ENCODE measurements around the gene WAPL.

WAPL gene

GRCh38 chr10:86506062-86506461 lies 15.5 kb downstream of the WAPL start:
- no peaks in the 10 kb centered on the region for H3K9me3 ChIP-seq (ENCODE audit: control insufficient read depth, low read length)
- H3K4me1 ChIP-seq (ENCODE audit: control insufficient read depth, insufficient read depth, low read length, poor library complexity, severe bottlenecking), result peaks cover 18% of the 10 kb centered on the region
- 100% methylated on average over 1 of the region's 2 CpGs; no CpG with 5 or more reads in 1 of the 2 experiments for WGBS, 2 experiments (ENCODE audit: insufficient coverage in 2 of 2)
- no peak overlapping the region for H3K4me3 ChIP-seq (ENCODE audit: extremely low read depth, insufficient read depth, low read length, poor library complexity, severe bottlenecking)
- H3K27ac ChIP-seq (ENCODE audit: low read depth, low read length, severe bottlenecking), result no peak overlapping the region
- peaks cover 45% of the 10 kb centered on the region for H3K36me3 ChIP-seq (ENCODE audit: control insufficient read depth, insufficient read depth, low read length)

DNA sequence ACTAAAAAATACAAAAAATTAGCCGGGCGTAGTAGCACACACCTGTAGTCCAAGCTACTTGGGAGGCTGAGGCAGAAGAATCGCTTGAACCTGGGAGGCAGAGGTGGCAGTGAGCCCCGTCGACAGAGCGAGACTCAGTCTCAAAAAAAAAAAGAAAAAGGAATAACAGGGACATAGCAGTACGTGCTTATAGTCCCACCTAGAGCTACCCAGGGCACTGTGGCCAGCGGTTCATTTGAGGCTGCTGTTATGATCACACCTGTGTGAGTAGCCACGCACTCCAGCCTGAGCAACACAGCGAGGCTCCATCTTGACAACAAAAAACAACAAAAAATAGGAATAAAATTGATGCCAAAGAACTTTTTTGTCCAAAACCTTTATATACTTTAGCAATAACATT lies 17.1 kb downstream of the WAPL start:
- Histone ChIP-seq H3K27ac (ENCODE audit: low read depth, low read length, severe bottlenecking) (no peak overlapping the region), H3K4me1 (ENCODE audit: control insufficient read depth, insufficient read depth, low read length, poor library complexity, severe bottlenecking) (peaks cover 18% of the 10 kb centered on the region), H3K9me3 (ENCODE audit: control insufficient read depth, low read length) (no peaks in the 10 kb centered on the region), H3K36me3 (ENCODE audit: control insufficient read depth, insufficient read depth, low read length) (peaks cover 47% of the 10 kb centered on the region), H3K4me3 (ENCODE audit: extremely low read depth, insufficient read depth, low read length, poor library complexity, severe bottlenecking) (no peak overlapping the region)
- 86 to 93% methylated on average over 7 to 8 of the region's 10 CpGs for WGBS, 2 experiments (ENCODE audit: insufficient coverage in 2 of 2)

GRCh38 chr10:86500846-86501245 lies 20.7 kb downstream of the WAPL start:
- peaks cover 76% of the 10 kb centered on the region for H3K36me3 ChIP-seq (ENCODE audit: control insufficient read depth, insufficient read depth, low read length)
- H3K4me1 ChIP-seq (ENCODE audit: control insufficient read depth, insufficient read depth, low read length, poor library complexity, severe bottlenecking), result no peaks in the 10 kb centered on the region
- no peak overlapping the region for H3K27ac ChIP-seq (ENCODE audit: low read depth, low read length, severe bottlenecking)
- no peaks in the 10 kb centered on the region for H3K9me3 ChIP-seq (ENCODE audit: control insufficient read depth, low read length)
- no peak overlapping the region for H3K4me3 ChIP-seq (ENCODE audit: extremely low read depth, insufficient read depth, low read length, poor library complexity, severe bottlenecking)

DNA sequence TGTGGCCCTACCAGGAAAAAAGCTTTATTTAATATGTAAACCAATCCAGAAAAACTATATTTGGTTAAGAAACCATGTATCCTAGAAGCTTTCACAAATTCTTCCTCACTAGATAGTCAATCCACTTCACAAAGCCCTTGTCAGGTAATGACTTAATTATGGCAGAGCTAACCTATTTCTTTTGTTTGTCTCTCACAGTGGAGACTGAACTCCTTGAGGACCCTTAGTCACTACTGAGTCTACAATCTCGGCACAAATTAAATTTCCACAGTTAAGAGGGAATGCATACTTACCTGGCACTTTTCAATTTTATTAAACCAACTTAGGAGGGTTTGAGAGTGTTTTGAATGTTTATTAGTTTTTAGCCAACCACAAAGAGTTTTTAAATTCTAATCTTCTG lies 23.0 kb downstream of the WAPL start:
- Histone ChIP-seq H3K27ac (ENCODE audit: low read depth, low read length, severe bottlenecking) (no peak overlapping the region), H3K4me3 (ENCODE audit: extremely low read depth, insufficient read depth, low read length, poor library complexity, severe bottlenecking) (no peak overlapping the region), H3K9me3 (ENCODE audit: control insufficient read depth, low read length) (no peaks in the 10 kb centered on the region), H3K4me1 (ENCODE audit: control insufficient read depth, insufficient read depth, low read length, poor library complexity, severe bottlenecking) (no peaks in the 10 kb centered on the region), H3K36me3 (ENCODE audit: control insufficient read depth, insufficient read depth, low read length) (peaks cover 85% of the 10 kb centered on the region)
- no CpG with 5 or more reads among the region's 1 CpG for WGBS, 2 experiments (ENCODE audit: insufficient coverage in 2 of 2)

DNA sequence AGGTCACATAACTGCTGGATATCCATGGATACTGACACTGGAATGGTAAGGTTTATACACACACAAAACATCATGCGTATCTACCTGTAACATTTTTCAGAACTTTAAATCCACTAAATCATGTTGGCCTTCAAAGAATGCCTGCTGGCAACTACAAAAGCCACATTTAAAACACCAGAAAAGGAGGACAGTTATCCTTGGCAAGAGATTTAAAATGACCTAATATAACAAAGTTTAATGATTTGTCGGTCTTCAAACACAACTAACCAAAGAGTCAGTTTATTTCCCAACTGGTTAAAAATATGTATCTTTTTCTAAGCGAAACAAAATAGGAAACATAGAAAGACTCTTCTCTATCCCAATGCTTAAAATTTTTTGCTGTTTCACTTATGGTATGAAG lies 24.0 kb downstream of the WAPL start:
- Histone ChIP-seq H3K36me3 (ENCODE audit: control insufficient read depth, insufficient read depth, low read length) (peaks cover 83% of the 10 kb centered on the region), H3K4me1 (ENCODE audit: control insufficient read depth, insufficient read depth, low read length, poor library complexity, severe bottlenecking) (no peaks in the 10 kb centered on the region), H3K27ac (ENCODE audit: low read depth, low read length, severe bottlenecking) (no peak overlapping the region), H3K4me3 (ENCODE audit: extremely low read depth, insufficient read depth, low read length, poor library complexity, severe bottlenecking) (no peak overlapping the region), H3K9me3 (ENCODE audit: control insufficient read depth, low read length) (no peaks in the 10 kb centered on the region)
- 93 to 100% methylated on average over 1 to 3 of the region's 3 CpGs for WGBS, 2 experiments (ENCODE audit: insufficient coverage in 2 of 2)

- 83 to 100% methylated on average over 1 to 8 of the region's 8 CpGs for WGBS, 2 experiments (ENCODE audit: insufficient coverage in 2 of 2)
- Histone ChIP-seq H3K4me3 (ENCODE audit: extremely low read depth, insufficient read depth, low read length, poor library complexity, severe bottlenecking) (no peak overlapping the region), H3K27ac (ENCODE audit: low read depth, low read length, severe bottlenecking) (no peak overlapping the region), H3K9me3 (ENCODE audit: control insufficient read depth, low read length) (no peaks in the 10 kb centered on the region), H3K36me3 (ENCODE audit: control insufficient read depth, insufficient read depth, low read length) (peaks cover 74% of the 10 kb centered on the region), H3K4me1 (ENCODE audit: control insufficient read depth, insufficient read depth, low read length, poor library complexity, severe bottlenecking) (no peaks in the 10 kb centered on the region)
Measured at GRCh38 chr10:86489960-86490612, 31.5 kb downstream of the WAPL start.

DNA sequence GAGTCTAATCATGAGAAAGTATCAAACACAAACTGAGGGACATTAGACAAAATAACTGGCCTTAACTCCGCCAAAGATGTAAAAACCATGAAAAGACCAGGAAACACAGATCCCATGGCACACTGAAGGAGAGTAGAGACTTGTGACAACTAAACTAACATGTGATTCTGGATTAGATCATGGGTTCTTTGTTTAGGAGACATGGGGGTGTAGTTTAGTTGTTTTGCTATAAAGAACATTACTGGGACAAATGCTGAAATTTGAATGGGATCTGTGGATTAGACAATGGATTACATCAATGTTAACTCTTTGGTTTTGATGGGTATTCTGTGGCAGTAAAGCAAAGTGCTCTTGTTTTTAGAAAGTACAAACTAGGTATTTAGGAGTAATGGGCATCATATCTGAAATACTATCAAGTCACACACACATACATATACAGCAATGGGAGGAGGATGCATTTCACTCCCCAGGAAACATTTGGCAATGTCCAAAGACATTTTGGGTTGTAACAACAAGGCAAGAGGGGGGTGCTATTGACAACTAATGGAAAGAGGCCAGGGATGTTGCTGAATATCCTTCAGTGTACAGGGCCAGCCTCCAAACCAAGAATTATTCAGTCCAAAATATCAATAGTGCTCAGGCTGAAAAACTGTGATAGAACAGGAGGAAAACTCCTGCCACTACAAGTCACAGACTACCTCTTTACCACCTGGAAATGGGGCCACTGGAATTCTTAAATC lies 32.4 kb downstream of the WAPL start:
- 100% methylated on average over 1 of the region's 1 CpG; no CpG with 5 or more reads in 1 of the 2 experiments for WGBS, 2 experiments (ENCODE audit: insufficient coverage in 2 of 2)
- Histone ChIP-seq H3K36me3 (ENCODE audit: control insufficient read depth, insufficient read depth, low read length) (peaks cover 70% of the 10 kb centered on the region), H3K4me3 (ENCODE audit: extremely low read depth, insufficient read depth, low read length, poor library complexity, severe bottlenecking) (no peak overlapping the region)

DNA sequence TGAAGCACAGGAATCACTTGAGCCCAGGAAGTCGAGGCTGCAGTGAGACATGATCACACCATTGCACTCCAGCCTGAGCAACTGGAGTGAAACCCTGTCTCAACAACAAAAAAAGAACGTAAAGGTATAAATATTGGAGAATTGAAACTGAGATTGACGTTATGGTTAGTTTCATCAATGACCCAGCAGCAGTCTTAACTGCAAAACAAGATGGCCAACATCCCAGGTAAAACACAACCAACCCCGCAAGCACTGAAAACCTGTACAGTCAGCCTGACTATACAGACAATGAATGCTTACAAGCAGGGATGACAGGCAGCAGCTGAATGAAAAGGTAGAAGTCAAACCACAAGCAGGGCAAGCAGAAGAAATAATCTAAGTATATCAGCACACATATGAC lies 34.7 kb downstream of the WAPL start:
- Histone ChIP-seq H3K4me3 (ENCODE audit: extremely low read depth, insufficient read depth, low read length, poor library complexity, severe bottlenecking) (no peak overlapping the region), H3K4me1 (ENCODE audit: control insufficient read depth, insufficient read depth, low read length, poor library complexity, severe bottlenecking) (no peaks in the 10 kb centered on the region), H3K9me3 (ENCODE audit: control insufficient read depth, low read length) (no peaks in the 10 kb centered on the region), H3K36me3 (ENCODE audit: control insufficient read depth, insufficient read depth, low read length) (peaks cover 72% of the 10 kb centered on the region), H3K27ac (ENCODE audit: low read depth, low read length, severe bottlenecking) (no peak overlapping the region)
- WGBS, 2 experiments (ENCODE audit: insufficient coverage in 2 of 2), result 100% methylated on average over 1 of the region's 4 CpGs; no CpG with 5 or more reads in 1 of the 2 experiments

More for the DNA sequence above, 32.4 kb downstream of the WAPL start:
- H3K27ac ChIP-seq (ENCODE audit: low read depth, low read length, severe bottlenecking), result no peak overlapping the region
- no peaks in the 10 kb centered on the region for H3K9me3 ChIP-seq (ENCODE audit: control insufficient read depth, low read length)
- H3K4me1 ChIP-seq (ENCODE audit: control insufficient read depth, insufficient read depth, low read length, poor library complexity, severe bottlenecking), result no peaks in the 10 kb centered on the region

DNA sequence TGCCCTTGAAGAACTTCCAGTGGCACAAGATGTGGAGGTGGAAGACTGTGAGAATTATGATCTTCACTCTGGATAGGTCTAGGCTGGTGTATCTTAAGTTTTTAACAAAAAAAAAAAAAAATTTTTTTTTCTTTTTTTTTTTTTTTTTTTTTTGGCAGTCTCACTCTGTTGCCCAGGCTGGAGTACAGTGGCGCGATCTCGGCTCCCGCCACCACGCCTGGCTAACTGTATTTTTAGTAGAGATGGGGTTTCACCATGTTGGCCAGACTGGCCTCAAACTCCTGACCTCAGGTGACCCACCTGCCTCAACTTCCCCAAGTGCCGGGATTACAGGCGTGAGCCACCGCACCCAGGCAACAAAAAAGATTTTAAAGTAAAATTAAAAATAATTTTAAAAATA lies 37.9 kb downstream of the WAPL start:
- H3K36me3 ChIP-seq (ENCODE audit: control insufficient read depth, insufficient read depth, low read length), result peaks cover 51% of the 10 kb centered on the region
- H3K4me3 ChIP-seq (ENCODE audit: extremely low read depth, insufficient read depth, low read length, poor library complexity, severe bottlenecking), result no peak overlapping the region
- WGBS, 2 experiments (ENCODE audit: insufficient coverage in 2 of 2), result no CpG with 5 or more reads among the region's 8 CpGs
- H3K9me3 ChIP-seq (ENCODE audit: control insufficient read depth, low read length), result no peaks in the 10 kb centered on the region
- no peaks in the 10 kb centered on the region for H3K4me1 ChIP-seq (ENCODE audit: control insufficient read depth, insufficient read depth, low read length, poor library complexity, severe bottlenecking)
- H3K27ac ChIP-seq (ENCODE audit: low read depth, low read length, severe bottlenecking), result no peak overlapping the region

DNA sequence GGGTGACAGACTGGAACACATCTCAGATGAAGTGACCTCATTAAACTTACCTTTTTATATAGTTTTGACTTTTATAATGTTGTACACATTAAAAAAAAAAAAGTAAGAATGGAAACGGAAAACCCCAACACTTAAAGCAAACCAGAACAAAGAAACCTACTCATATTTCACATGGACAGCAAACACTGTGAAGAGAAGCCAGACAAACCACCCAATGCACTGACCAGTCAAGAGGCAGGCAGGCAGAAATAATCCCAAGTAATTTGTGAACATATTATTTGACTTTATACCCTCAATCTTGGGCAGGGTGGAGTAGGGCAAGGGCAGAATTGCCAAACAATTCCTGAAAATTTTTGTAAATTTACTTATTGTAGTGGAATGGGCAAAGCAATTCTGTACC lies 39.8 kb downstream of the WAPL start:
- WGBS, 2 experiments (ENCODE audit: insufficient coverage in 2 of 2), result no CpG with 5 or more reads among the region's 1 CpG
- Histone ChIP-seq H3K36me3 (ENCODE audit: control insufficient read depth, insufficient read depth, low read length) (peaks cover 52% of the 10 kb centered on the region), H3K9me3 (ENCODE audit: control insufficient read depth, low read length) (no peaks in the 10 kb centered on the region), H3K27ac (ENCODE audit: low read depth, low read length, severe bottlenecking) (no peak overlapping the region), H3K4me1 (ENCODE audit: control insufficient read depth, insufficient read depth, low read length, poor library complexity, severe bottlenecking) (no peaks in the 10 kb centered on the region), H3K4me3 (ENCODE audit: extremely low read depth, insufficient read depth, low read length, poor library complexity, severe bottlenecking) (no peak overlapping the region)

- no CpG with 5 or more reads among the region's 1 CpG for WGBS, 2 experiments (ENCODE audit: insufficient coverage in 2 of 2)
- Histone ChIP-seq H3K27ac (ENCODE audit: low read depth, low read length, severe bottlenecking) (no peak overlapping the region), H3K9me3 (ENCODE audit: control insufficient read depth, low read length) (no peaks in the 10 kb centered on the region), H3K4me3 (ENCODE audit: extremely low read depth, insufficient read depth, low read length, poor library complexity, severe bottlenecking) (no peak overlapping the region), H3K4me1 (ENCODE audit: control insufficient read depth, insufficient read depth, low read length, poor library complexity, severe bottlenecking) (no peaks in the 10 kb centered on the region), H3K36me3 (ENCODE audit: control insufficient read depth, insufficient read depth, low read length) (peaks cover 55% of the 10 kb centered on the region)
Measured at GRCh38 chr10:86480571-86480970, 41.0 kb downstream of the WAPL start.

All from mesodermal cell (in vitro differentiated cells).